ENCODE results near the gene KIF12. TPM values are rescaled to one million over a fixed set of nuclear protein-coding genes. Genes with fewer than 3 reads are reported as not detected.

Gene KIF12
- total and polyA plus RNA-seq, 2 of the 13 experiments (the other 11 are each of a cell fraction or from before 2014, with no cell fraction given) = 1.8 to 12.5 TPM

GRCh38 chr9:114094971-114095370, 4.1 kb downstream of the KIF12 start:
- no peak overlapping the region for H3K4me3 ChIP-seq (replicated peaks in 1 of 3; ENCODE audit: insufficient read depth in 1 of 3, low read depth in 2 of 3, low read length in 3 of 3)
- BruUV-seq (replicated peaks) = no TSS peak
- H3K79me2 ChIP-seq (ENCODE audit: insufficient read depth, low read length) = no peaks in the 10 kb centered on the region
- no peak overlapping the region for H3K27ac ChIP-seq (ENCODE audit: extremely low read length, insufficient read depth, low read length)
- 100% methylated on average over 6 of the region's 12 CpGs for WGBS (ENCODE audit: low lambda C conversion rate)
- intact Hi-C loops (cut with micrococcal nuclease; ENCODE audit: unreplicated experiment) = no loop called here
- no peak for TF ChIP-seq ZBTB3 (CRISPR knock-in tag; IDR thresholded peaks at IDR 0.05; ENCODE audit: borderline replicate concordance, low read depth)
- no peak for TF ChIP-seq FOSL2 (CRISPR knock-in tag; IDR thresholded peaks at IDR 0.05)
- TF ChIP-seq POLR2AphosphoS2 (IDR thresholded peaks at IDR 0.05; ENCODE audit: low read depth, low read length) = no peak
- TF ChIP-seq ARID5B (CRISPR knock-in tag; IDR thresholded peaks at IDR 0.05) = no peak
- no peak for TF ChIP-seq ZFP36L1 (CRISPR knock-in tag; IDR thresholded peaks at IDR 0.05)
- DNase-seq (ENCODE audit: low spot score) (no peak), ATAC-seq (no peak), FAIRE-seq (no peak)
- CTCF ChIA-PET (ENCODE audit: low intra/inter-chr PET ratio, low total read pairs) = no interaction called here
- no peak overlapping the region for H3K9ac ChIP-seq (ENCODE audit: insufficient read depth, low read depth, low read length)
- H3K4me1 ChIP-seq (ENCODE audit: insufficient read depth, low read length) = peaks cover 32% of the 10 kb centered on the region
- peaks cover 3% of the 10 kb centered on the region in 2 experiments; a peak in 1 of 5 replicates for H3K36me3 ChIP-seq (replicated peaks in 1 of 2; ENCODE audit: control insufficient read depth in 1 of 2, insufficient read depth in 2 of 2, low read length in 2 of 2)
- no peak overlapping the region for H2AFZ ChIP-seq (ENCODE audit: low read length)
- no peaks in the 10 kb centered on the region for H3K9me3 ChIP-seq (ENCODE audit: low read length)
- H3K27me3 ChIP-seq (ENCODE audit: control insufficient read depth in 1 of 2, insufficient read depth in 2 of 2, low read length in 2 of 2) = no peaks in the 10 kb centered on the region
- in situ Hi-C loops (cut with HindIII; ENCODE audit: extremely low pct_ligation_motif_present, low pct_unique_long_range_greater_than_20kb) = loop anchor here (5.0 kb wide), 1 partner anchor 197 kb away; no protein-coding TSS in a partner anchor
- no peaks in the 10 kb centered on the region for H4K20me1 ChIP-seq (ENCODE audit: insufficient read depth, low read length)
- POLR2A ChIA-PET = interaction anchor here (2.2 kb wide), 1 partner anchor 12 kb away, joined by 14 read pairs; no protein-coding TSS in a partner anchor
- H3K4me2 ChIP-seq (ENCODE audit: low read depth, low read length) = no peak overlapping the region
